HG03280 (cell line): ENCODE data around the gene RCCD1.

Experiments
- ATAC-seq: cut with Tn5 transposase; IDR thresholded peaks from one replicate; pipeline ENCODE4 v1.9.1; 2021; ENCODE audit warnings: mild to moderate bottlenecking, moderate library complexity; ENCODE audit not compliant: unreplicated experiment

Gene RCCD1

DNA sequence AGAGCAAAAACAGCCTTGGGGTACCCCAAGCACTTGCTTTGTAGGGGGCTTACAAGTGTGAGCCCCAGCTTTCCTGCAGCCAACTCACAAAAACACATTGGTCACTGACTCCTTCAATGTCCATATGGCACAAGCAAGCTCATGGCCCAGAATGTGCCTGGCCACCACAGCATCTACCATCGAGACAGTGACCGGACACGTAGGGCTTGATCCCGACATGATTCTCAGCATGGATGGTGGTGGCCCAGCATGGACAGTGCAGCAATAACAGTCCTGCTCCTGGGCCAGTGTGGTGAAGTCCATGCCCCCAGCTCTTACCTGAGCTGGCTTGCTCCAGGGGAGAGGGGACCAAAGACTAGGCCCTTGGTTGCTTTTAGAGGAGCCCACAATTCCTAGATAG is 13.6 kb upstream of the RCCD1 start:
- ATAC-seq, result no peak

DNA sequence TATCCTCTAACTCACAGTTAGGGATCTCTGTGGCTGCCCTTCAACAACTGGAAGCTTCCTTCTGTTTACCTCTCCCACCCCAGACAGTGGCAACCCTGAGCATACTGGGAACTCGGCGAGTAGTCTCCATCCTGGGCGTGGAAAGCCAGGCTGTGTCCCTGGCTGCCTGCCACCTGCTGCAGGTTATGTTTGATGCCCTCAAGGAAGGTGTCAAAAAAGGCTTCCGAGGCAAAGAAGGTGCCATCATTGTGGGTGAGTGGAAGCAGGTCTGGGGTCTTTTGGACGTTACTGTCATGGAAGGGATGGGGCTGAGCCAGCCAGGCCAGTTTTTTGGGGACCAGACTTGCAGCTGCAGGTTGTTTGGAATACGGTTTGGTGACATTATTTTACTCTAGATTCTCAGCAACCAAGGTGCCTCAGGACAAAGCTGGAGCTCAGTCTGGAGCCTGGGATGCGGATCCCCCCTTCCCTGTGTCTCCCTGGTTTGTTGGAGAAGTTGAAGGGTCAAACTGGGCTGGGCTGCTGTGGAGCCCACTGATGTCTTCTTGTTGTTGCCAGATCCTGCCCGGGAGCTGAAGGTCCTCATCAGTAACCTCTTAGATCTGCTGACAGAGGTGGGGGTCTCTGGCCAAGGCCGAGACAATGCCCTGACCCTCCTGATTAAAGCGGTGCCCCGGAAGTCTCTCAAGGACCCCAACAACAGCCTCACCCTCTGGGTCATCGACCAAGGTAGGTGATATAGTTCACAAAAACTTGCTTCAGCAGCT is 12.1 kb upstream of the RCCD1 start:
- ATAC-seq, result no peak

DNA sequence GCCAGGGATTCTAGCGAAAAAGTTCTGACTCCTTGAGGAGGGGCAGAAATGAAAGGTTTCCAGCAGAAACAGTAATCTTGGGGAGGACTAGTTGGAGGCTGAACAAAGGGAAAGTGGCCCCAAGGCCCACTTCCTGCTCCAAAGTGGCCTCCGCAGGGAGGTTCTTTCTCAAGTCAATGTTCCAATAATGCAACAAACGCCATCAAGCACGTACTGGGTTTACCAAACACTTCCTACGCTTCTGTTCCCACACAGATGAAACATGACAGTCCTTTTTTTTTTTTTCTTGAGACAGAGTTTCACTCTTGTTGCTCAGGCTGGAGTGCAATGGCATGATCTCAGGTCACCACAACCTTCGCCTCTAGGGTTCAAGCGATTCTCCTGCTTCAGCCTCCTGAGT is 9.6 kb upstream of the RCCD1 start:
- no peak for ATAC-seq

DNA sequence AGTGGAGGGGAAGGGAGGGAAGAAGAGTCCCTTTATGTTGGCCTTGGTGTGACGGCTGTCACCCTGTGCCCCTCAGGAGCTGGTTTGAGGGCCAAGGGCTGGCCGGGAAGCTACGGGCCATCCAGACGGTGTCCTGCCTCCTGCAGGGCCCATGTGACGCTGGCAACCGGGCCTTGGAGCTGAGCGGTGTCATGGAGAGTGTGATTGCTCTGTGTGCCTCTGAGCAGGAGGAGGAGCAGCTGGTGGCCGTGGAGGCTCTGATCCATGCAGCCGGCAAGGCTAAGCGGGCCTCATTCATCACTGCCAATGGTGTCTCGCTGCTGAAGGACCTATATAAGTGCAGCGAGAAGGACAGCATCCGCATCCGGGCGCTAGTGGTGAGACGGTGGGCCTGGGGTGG is 8.1 kb upstream of the RCCD1 start:
- no peak for ATAC-seq

DNA sequence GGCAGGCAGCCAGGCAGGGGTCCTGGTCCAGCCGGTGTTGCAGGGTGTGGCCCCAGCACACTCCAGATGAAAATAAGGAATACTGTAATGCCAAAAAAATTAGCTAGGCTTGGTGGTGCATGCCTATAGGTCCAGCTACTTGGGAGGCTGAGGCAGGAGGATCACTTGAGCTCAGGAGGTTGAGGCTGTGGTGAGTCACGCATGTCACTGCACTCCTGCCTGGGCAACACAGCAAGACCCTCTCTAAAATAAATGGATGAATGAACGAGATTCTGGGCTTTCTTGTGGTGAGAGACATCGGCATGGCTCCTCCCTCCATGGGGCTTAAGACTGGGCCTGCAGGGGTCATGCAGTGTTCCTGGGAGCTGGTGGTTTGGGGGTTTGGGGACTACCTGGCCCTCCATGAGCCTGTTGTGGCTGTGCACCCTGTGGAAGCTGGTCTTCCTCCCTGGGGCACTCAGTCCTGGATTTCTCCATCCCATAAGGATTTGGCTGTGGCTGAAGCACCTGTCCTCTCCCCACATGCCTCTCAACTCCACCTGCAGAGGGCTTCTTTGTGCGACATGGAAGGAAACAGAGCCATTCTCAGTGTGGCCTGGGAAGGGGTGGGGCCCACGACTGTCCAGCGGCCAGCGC is 7.6 kb upstream of the RCCD1 start:
- no peak for ATAC-seq

DNA sequence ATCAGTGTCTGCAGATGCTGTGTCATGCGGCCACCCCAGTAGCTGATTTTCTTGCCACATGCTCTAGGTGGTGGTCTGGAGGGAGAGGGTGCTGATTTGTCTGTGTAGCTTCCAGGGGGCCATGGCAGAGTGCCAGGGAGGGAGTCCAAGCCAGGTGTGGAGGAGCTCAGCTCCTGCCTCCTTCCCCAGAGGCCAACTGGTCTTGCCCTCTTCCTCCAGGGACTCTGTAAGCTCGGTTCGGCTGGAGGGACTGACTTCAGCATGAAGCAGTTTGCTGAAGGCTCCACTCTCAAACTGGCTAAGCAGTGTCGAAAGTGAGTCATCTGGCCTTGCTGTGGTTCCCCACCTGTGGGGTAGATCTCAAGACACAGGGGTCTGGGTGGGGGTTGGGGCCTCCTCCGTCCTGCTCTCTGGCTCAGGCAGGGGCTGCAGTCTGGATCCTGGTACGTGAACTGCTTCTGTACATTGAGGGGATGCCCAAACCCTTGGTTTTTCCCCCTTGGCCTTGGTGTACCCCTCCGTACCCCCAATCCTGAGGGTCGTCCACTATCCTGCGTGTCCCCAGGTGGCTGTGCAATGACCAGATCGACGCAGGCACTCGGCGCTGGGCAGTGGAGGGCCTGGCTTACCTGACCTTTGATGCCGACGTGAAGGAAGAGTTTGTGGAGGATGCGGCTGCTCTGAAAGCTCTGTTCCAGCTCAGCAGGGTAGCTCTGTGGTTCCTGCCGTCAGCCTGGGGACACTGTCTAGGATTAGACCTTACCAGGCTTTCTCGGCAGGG is 6.9 kb upstream of the RCCD1 start:
- ATAC-seq, result no peak

DNA sequence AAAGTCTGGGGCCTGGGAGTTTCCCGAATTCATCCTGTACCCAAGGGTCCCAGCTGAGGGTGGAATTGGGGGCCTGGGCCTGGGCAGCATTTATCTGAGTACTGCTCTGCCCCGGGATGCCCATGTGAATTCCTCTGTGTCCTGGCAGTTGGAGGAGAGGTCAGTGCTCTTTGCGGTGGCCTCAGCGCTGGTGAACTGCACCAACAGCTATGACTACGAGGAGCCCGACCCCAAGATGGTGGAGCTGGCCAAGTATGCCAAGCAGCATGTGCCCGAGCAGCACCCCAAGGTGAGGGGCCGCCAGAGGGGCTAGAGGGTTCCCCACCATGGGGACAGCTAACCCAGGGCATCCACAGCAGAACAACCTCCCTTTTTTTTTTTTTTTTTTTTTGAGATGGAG is 6.2 kb upstream of the RCCD1 start:
- ATAC-seq, result no peak

DNA sequence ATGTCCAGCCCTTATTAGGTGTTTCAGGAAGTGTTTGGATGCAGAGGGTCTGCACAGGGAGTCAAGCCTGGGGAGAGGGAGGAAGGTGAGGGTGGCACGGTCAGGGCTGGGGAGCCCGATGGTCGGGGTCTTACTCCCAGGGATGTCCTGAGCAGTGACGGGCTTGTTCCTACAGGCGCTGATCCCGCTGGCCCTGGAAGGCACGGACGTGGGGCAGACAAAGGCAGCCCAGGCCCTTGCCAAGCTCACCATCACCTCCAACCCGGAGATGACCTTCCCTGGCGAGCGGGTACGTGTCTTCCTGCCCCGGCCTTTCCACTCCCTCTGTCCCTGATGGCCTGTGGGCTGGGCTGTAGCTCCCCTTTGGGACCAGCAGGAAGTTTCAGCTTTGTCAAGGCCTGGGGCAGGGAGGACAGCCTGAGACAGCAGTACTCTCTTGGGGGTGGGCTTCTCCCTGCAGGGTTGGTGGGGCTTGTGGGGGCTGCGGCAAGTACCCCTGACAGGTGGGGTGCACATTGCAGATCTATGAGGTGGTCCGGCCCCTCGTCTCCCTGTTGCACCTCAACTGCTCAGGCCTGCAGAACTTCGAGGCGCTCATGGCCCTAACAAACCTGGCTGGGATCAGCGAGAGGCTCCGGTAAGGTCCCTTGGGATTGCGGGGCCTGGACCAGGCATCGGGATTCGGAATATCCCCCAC is 4.6 kb upstream of the RCCD1 start:
- ATAC-seq, result no peak

DNA sequence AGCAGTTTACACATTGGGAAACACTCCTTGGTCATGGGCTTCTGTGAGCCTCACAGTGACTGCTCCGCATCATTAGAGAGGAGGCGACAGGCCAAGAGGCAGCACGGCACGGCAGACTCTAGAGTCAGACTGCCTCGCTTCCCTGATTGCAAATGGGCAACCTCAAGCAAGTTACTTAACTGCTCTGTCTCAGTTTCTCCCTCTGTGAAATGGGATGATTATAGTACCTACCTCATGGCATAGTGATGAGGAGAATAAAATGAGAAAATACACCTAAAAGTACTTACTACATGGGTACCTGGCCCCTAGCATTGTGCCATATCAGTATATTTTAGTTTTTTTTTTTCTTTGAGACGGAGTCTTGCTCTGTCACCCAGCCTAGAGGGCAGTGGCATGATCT is 4.0 kb upstream of the RCCD1 start:
- no peak for ATAC-seq

DNA sequence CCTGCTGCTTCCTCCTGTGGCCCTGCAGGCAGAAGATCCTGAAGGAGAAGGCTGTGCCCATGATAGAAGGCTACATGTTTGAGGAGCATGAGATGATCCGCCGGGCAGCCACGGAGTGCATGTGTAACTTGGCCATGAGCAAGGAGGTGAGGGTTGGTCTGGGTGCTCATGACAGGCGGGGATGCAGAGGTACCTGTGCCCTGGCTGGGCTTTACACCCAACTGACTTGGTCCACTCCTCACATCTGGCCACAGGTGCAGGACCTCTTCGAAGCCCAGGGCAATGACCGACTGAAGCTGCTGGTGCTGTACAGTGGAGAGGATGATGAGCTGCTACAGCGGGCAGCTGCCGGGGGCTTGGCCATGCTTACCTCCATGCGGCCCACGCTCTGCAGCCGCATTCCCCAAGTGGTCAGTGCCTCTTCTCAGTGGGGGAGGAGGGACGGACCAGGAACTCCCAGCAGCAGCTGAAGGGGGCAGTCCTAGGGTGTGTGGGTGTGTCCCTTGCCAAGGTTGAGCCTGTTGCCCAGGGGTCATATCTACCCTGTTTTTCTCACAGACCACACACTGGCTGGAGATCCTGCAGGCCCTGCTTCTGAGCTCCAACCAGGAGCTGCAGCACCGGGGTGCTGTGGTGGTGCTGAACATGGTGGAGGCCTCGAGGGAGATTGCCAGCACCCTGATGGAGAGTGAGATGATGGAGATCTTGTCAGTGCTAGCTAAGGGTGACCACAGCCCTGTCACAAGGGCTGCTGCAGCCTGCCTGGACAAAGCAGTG is 1.6 kb upstream of the RCCD1 start:
- no peak for ATAC-seq

DNA sequence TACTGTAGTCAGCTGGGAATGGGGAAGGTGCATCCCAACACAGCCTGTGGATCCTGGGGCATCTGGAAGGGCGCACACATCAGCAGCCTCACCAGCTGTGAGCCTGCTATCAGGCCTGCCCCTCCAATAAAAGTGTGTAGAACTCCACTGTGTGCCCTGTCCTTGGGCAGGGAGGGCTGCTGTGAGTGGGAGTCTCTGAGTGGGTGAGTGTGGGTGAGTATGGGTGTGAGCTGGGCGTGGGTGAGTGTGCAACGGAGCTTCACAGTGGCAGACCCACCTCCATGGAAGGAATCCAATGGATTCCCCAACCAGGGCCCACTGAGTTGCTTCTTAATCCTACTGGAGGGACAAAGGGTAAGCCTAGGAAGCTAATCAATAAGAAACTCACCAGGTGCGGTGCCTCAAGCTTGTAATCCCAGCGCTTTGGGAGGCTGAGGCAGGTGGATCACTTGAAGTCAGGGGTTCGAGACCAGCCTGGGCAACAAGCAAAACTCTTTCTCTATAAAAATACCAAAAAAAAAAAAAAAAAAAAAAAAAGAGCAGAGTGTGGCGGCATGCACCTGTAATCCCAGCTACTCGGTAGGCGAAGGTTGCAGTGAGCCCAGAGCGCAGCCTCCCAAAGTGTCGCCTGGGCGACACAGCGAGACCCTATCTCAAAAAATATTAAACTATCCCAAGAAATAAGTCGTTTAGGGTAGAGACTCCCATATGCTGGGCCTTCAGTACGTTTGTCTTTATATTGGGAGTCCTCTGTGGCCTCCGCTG is 555 bp upstream of the RCCD1 start:
- no peak for ATAC-seq

DNA sequence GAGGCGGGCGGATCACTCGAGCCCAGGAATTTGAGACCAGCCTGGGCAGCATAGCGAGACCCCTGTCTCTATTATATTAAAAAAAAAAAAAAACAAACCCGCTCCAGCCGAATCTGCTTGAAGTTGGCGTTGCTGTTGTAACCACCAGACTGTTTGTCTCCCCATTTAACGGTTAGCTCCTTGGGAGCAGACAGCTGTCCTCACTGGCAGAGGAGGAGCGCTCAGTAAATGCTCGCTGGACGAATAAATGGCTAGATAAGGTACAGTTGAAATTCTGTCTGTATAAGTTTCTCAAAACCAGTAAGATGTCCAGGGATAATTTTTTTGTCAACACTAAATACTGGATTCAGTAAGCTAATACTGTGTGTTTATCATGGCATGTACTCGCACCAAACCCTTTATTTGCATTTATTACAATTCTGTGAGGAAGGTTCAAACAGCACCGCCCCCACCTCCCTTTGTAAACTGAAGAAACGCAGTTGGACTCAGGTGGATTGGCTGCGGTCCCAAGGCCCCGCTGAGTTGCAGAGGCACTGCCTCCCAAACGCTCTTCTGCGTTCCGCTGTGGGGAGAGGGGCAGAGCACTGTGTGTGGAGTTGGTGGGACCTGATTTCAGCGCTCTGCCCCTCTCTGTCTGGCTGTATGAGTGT is 1.1 kb downstream of the RCCD1 start:
- no peak for ATAC-seq

DNA sequence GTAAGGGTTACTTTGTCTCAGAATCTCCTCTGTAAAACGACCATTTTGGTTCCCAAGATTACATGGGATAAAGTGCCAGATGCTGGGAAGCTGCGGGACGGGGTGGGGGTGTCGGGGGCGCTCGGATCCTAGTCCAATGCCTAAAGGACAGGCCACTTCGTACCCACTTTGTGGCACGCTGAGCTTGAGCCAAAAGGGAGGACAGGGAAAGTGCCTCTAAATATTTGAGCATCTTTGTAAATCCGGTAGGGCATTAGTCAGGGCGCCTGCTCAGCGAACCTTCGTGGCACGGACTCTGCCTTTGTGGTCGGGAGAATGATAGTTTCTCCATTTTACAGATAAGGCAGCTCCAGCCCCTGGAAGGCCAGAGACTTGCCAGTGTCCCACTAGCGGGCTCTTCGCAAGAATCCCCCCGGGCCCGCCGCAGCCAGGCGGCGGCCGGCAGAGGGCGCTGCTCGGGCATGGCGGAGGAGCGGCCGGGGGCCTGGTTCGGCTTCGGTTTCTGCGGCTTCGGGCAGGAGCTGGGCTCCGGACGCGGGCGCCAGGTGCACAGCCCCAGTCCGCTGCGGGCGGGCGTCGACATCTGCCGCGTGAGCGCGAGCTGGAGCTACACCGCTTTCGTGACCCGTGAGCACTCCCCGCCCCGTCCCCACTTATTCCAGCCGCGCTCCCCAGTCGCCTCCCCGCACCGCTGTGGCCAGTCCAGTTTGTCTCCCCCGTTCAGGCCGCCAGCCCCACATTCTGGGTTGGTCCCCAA is 1.8 kb downstream of the RCCD1 start:
- ATAC-seq, result no peak

DNA sequence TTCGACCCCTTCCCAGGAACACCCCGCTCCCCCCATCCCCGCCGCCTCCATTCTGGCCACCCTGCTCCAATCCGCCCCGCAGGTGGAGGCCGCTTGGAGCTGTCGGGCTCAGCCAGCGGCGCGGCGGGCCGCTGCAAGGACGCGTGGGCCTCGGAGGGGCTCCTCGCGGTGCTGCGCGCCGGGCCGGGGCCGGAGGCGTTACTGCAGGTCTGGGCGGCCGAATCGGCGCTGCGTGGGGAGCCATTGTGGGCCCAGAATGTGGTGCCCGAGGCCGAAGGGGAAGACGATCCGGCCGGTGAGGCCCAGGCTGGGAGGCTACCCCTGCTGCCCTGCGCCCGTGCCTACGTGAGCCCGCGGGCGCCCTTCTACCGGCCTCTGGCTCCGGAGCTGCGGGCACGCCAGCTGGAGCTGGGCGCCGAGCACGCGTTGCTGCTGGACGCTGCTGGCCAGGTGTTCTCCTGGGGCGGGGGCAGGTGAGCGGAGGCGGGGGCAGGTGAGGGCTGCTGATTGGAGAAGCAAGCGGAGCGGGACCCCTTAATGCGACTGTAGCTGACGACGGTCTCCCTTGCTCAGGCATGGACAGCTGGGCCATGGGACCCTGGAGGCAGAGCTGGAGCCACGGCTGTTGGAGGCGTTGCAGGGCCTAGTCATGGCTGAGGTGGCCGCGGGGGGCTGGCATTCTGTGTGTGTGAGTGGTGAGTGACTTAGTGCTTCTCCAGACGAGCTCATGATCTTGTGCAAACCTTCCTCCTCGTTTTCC is 2.5 kb downstream of the RCCD1 start:
- no peak for ATAC-seq

DNA sequence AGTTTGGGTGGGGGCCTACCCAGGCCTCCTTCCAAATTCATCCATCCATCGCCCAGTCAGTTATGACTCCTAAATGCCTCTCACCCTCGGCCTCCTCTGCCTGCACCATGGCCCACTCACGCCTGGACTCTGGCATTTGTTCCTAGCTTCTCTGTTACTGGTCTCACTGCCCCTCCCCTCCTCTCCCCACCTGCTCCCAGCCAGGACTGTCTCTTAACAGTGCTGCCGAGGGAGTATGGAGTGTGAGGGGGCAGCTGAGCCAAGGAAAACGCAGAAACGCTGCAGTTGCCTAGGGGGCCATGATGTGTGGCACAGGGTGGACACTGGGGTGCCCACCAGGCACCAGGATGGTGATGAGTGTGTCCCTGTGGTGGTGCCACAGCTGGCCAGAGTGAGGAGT is 3.1 kb downstream of the RCCD1 start:
- no peak for ATAC-seq

DNA sequence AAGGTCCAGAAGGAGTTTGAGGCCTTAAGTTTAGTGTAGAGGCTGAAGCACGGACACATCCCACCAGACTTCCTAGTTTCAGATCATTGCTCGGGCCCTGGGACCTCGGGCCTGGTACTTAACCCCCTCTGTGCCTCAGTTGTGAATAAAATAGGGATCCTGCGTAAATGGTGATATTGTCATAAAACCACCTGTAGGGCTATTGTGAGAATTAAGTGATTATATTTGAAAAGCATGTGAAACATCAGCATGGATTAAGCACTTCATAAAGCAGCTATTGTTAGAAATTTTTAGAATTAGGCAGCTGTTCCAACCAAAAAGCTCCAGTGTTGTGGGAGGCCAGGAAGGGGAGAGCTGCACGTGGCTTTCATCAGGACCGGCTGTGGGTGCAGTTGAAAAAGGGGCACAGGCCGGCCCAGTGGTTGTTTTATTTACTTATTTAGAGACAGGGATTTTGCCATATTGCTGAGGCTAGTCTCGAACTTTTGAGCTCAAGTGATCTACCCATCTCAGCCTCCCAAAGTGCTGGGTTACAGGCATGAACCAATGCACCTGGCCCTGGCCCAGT is 4.4 kb downstream of the RCCD1 start:
- no peak for ATAC-seq

DNA sequence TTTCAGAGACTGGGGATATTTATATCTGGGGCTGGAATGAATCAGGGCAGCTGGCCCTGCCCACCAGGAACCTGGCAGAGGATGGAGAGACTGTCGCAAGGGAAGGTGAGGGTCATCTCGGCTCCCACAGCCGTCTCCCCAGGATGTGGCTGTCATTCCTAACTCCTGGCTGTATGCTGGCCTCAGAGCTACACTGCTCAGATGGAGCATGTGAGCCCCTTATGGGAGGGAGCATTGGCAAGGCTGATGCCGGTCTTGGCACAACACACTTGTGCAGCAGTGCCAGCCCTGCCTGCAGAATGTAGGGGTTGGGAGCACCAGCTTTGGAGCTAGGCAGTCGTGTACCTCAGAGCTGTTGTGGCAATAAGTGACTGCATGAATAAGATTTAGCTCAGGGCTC is 5.2 kb downstream of the RCCD1 start:
- no peak for ATAC-seq
